A673 (cell line): ENCODE results near the gene ZNFX1. TPM values are rescaled to one million over a fixed set of nuclear protein-coding genes. Genes with fewer than 3 reads are reported as not detected.

ENCODE experiments used
- BruUV-seq: library from RNA; stranded (reverse); fragments of 400-500 nt; replicated peaks from 2 replicates; lab custom pipeline; 2021; lab: Mats Ljungman, UMichigan
- CTCF ChIA-PET: fragments of 300-600 bp; sonication (Branson Sonifier 250); formaldehyde crosslinking; loops from one replicate; lab custom pipeline; 2022; ENCODE audit warnings: antibody characterized with exemption; lab: Charles Lee
- POLR2A ChIA-PET: fragments of 300-600 bp; sonication (Branson Sonifier 250); formaldehyde crosslinking; loops from one replicate; lab custom pipeline; 2022; ENCODE audit warnings: antibody characterized with exemption; ENCODE audit not compliant: low non-redundant PET; lab: Charles Lee
- DNase-seq: peaks from one replicate; pipeline ENCODE4 v3.0.0-alpha.2; 2015; ENCODE audit warnings: low spot score
- H3K27ac ChIP-seq: fragments of 200-600 bp; sonication (generic); 2 replicates; pipeline ENCODE4 v1.5.1; 2016; ENCODE audit warnings: mixed run types, low read depth, mild to moderate bottlenecking, mixed read lengths, antibody characterized with exemption, low read length; ENCODE audit not compliant: poor library complexity, severe bottlenecking
- H3K27me3 ChIP-seq: fragments of 200-600 bp; sonication (generic); replicated peaks from 2 replicates; pipeline ENCODE4 v1.6.1; 2017; ENCODE audit warnings: mixed run types, low read depth, mild to moderate bottlenecking, mixed read lengths, antibody characterized with exemption, low read length; ENCODE audit not compliant: insufficient read depth, poor library complexity
- H3K36me3 ChIP-seq: fragments of 200-600 bp; sonication (generic); 2 replicates; pipeline ENCODE4 v1.6.1; 2016; ENCODE audit warnings: mixed run types, mild to moderate bottlenecking, mixed read lengths, antibody characterized with exemption, low read length; ENCODE audit not compliant: insufficient read depth, poor library complexity, severe bottlenecking
- H3K4me1 ChIP-seq: fragments of 200-600 bp; sonication (generic); 2 replicates; pipeline ENCODE4 v1.6.1; 2017; ENCODE audit warnings: mixed run types, mild to moderate bottlenecking, mixed read lengths, antibody characterized with exemption, low read length; ENCODE audit not compliant: insufficient read depth, poor library complexity, severe bottlenecking
- H3K4me3 ChIP-seq: fragments of 200-600 bp; sonication (generic); 2 replicates; pipeline ENCODE4 v1.5.1; 2016; ENCODE audit warnings: low read depth, mixed run types, mild to moderate bottlenecking, mixed read lengths, low read length; ENCODE audit not compliant: poor library complexity, severe bottlenecking
- H3K9me3 ChIP-seq: fragments of 200-600 bp; sonication (generic); 2 replicates; pipeline ENCODE4 v1.6.1; 2016; ENCODE audit warnings: mixed run types, low read depth, mild to moderate bottlenecking, mixed read lengths, antibody characterized with exemption, low read length; ENCODE audit not compliant: poor library complexity, severe bottlenecking
- CTCF ChIP-seq: fragments of 300-800, 200-600 bp; sonication (generic); conservative IDR thresholded peaks from 2 replicates; pipeline ENCODE4 v1.5.1; 2017; ENCODE audit warnings: low read depth, mild to moderate bottlenecking, antibody characterized with exemption, low read length, moderate library complexity, mixed read lengths
- EZH2 ChIP-seq: fragments of 200-600 bp; sonication (generic); IDR thresholded peaks from 2 replicates; pipeline ENCODE4 v1.6.1; 2017; ENCODE audit warnings: borderline replicate concordance, low read depth, mild to moderate bottlenecking, mixed read lengths, antibody characterized with exemption, low read length; ENCODE audit not compliant: poor library complexity, severe bottlenecking
- intact Hi-C: fragments of 100-400 bp; cut with micrococcal nuclease; formaldehyde crosslinking; loops from one replicate; pipeline ENCODE4 v1.10.0; 2022; ENCODE audit not compliant: unreplicated experiment
- total RNA-seq: library from RNA; stranded (reverse); gene quantifications from 2 replicates; pipeline ENCODE4 v1.2.3, GENCODE V29; 2021

Gene ZNFX1
- total RNA-seq, 1 experiment from 2014 or later, result 19.0 TPM

- Histone ChIP-seq H3K4me3 (no peak overlapping the region), H3K27ac (no peak overlapping the region), H3K36me3 (no peaks in the 10 kb centered on the region), H3K4me1 (peaks cover 5% of the 10 kb centered on the region), H3K9me3 (no peaks in the 10 kb centered on the region), H3K27me3 (peaks cover 60% of the 10 kb centered on the region)
- intact Hi-C loops, result loop anchor here (2.0 to 10.0 kb wide), 2 partner anchors 77 to 189 kb away; no protein-coding TSS in a partner anchor
- TF ChIP-seq CTCF, result peak; percentile 48
- TF ChIP-seq EZH2, result no peak
- peak; percentile 73 for DNase-seq
- no TSS peak for BruUV-seq
- ChIA-PET POLR2A (no interaction called here), CTCF (interaction anchor here (1.0 kb wide), 1 partner anchor 76 kb away, joined by 5 read pairs; no protein-coding TSS in a partner anchor)
Measured at GRCh38 chr20:49323622-49324238, 45.9 kb upstream of the ZNFX1 start.

GRCh38 chr20:49320460-49320859, 42.6 kb upstream of the ZNFX1 start:
- H3K4me1 ChIP-seq, result peaks cover 13% of the 10 kb centered on the region
- no peak overlapping the region for H3K4me3 ChIP-seq
- ChIA-PET CTCF (interaction anchor here (0.5 to 1.6 kb wide), 6 partner anchors 11 to 296 kb away, joined by 3 to 4 read pairs (median 3); no protein-coding TSS in a partner anchor), POLR2A (interaction anchor here (0.6 kb wide), 1 partner anchor 101 kb away, joined by 13 read pairs; the partner anchor contains the start of gene DDX27)
- H3K9me3 ChIP-seq, result no peaks in the 10 kb centered on the region
- peaks cover 66% of the 10 kb centered on the region for H3K27me3 ChIP-seq
- intact Hi-C loops, result loop anchor here (10.0 kb wide), 1 partner anchor 186 kb away; no protein-coding TSS in a partner anchor
- no peak overlapping the region for H3K27ac ChIP-seq
- no TSS peak for BruUV-seq
- no peaks in the 10 kb centered on the region for H3K36me3 ChIP-seq
- DNase-seq, result peak; percentile 57
- TF ChIP-seq CTCF (peak; percentile 41; the same call in 1 of the 2 replicates), EZH2 (no peak)

- no peak overlapping the region for H3K27ac ChIP-seq
- DNase-seq, result no peak
- no peak overlapping the region for H3K4me3 ChIP-seq
- ChIA-PET POLR2A (no interaction called here), CTCF (interaction anchor here (0.6 to 1.6 kb wide), 2 partner anchors 73 to 246 kb away, joined by 3 to 4 read pairs; no protein-coding TSS in a partner anchor)
- BruUV-seq, result no TSS peak
- no peaks in the 10 kb centered on the region for H3K36me3 ChIP-seq
- no peaks in the 10 kb centered on the region for H3K9me3 ChIP-seq
- TF ChIP-seq EZH2 (no peak), CTCF (no peak)
- intact Hi-C loops, result no loop called here
- peaks cover 71% of the 10 kb centered on the region for H3K27me3 ChIP-seq
- peaks cover 13% of the 10 kb centered on the region for H3K4me1 ChIP-seq
Measured at GRCh38 chr20:49319208-49319809, 41.5 kb upstream of the ZNFX1 start.
